Measurements from ENCODE around the gene PRLR.

Gene PRLR

DNA sequence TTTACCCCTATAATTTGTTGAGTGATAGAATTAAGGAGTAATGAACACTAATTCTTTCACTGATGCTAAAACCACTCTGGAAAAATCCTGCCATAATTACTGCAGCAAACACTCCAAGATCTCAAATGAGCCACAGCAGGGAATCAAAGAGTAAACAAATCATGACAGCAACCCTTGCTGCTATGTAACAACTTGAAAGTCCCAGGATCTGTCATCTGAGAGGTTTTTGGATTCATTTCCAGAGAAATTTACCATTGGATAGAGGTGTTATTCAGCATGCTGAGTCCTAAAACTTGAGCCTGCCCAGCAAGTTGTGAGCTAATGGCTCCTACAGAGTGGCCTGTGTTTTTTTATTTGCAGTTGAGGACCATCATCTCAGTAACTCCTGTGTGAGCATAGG, 59.2 kb downstream of the PRLR start:
- no peak for DNase-seq (ENCODE audit: low spot score)
- no peak for TF ChIP-seq CTCF (IDR thresholded peaks at IDR 0.05; ENCODE audit: extremely low read depth, missing control alignments)

DNA sequence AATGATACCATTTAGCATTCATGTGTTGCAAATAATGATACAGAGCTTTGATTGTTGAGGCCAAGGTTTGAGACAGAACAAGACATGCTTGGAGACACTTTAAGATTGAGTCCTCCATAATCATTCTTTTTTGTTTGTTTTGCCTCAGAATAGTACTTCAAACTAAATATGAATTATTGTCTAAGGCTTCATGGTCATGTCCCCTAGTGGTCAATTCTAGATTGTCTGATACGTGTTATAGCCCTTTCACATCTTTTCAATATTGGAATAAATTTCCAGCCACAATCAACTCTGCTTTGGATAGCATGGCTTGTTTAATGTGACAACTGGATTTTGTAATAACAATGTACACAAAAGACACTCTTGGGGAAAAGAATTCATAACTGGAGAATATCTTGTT, 64.2 kb downstream of the PRLR start:
- DNase-seq (ENCODE audit: low spot score), result no peak
- TF ChIP-seq CTCF (IDR thresholded peaks at IDR 0.05; ENCODE audit: extremely low read depth, missing control alignments), result no peak

GRCh38 chr5:35164860-35165542, 65.3 kb downstream of the PRLR start:
- no peak for DNase-seq (ENCODE audit: low spot score)
- no peak for TF ChIP-seq CTCF (IDR thresholded peaks at IDR 0.05; ENCODE audit: extremely low read depth, missing control alignments)

GRCh38 chr5:35163710-35164033, 66.6 kb downstream of the PRLR start:
- TF ChIP-seq CTCF (IDR thresholded peaks at IDR 0.05; ENCODE audit: extremely low read depth, missing control alignments), result no peak
- no peak for DNase-seq (ENCODE audit: low spot score)

DNA sequence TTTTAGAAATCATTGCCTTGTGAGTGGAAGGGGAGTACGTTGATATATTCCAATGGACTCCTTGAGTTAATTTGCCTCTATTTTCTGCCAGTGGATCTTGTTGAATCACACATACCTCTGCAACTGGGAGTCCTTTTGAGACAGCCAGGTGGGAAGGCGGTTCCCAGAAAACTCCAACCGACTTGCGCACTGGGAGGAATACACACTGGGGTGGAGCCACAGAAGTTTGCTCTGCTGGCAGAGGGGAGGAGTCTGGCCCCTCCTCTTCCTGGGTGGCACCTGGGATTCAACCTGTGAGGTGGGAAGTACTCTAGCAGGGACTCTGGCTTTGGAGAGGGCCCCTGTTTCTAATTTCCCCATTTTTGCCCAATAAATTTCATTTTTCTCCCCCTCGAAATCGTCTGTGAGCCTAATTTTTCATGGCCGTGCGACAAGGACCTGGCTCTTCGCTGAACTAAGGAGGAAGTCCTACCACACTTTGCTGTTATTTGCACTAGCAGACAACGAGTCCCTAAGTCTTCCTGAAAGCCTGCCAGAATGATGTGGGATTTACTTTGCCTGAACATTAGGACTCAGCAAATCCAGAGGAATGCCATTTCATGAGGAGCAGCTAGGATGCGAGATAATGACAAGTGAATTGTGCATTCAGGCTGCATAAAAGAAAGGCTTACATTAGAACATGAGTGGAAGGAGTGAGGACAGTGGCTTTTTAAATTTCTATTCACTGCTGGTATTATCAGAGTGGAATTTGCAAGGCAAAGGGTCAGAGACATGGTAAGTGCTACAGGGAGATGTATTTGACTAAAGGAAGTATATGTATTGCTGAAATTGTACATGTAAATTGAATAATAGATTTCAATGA, 67.2 kb downstream of the PRLR start:
- no peak for TF ChIP-seq CTCF (IDR thresholded peaks at IDR 0.05; ENCODE audit: extremely low read depth, missing control alignments)
- no peak for DNase-seq (ENCODE audit: low spot score)

GRCh38 chr5:35161652-35162273, 68.5 kb downstream of the PRLR start:
- TF ChIP-seq CTCF (IDR thresholded peaks at IDR 0.05; ENCODE audit: extremely low read depth, missing control alignments), result no peak
- DNase-seq (ENCODE audit: low spot score), result no peak

GRCh38 chr5:35160486-35161116, 69.7 kb downstream of the PRLR start:
- TF ChIP-seq CTCF (IDR thresholded peaks at IDR 0.05; ENCODE audit: extremely low read depth, missing control alignments), result no peak
- no peak for DNase-seq (ENCODE audit: low spot score)

All from GM20000 (cell line).